IPS-15b (cell line): ENCODE measurements around the gene CCDC74B.
A peak's percentile ranks its signal among the peaks of the same experiment; 100 is the strongest.
"Not testable (repeated sequence)": the region's sequence is repeated elsewhere in the genome, so short reads cannot be mapped to it uniquely, and the experiment has no call there.

Experiments
- H3K27me3 ChIP-seq: one replicate; pipeline ENCODE4 v1.6.1; 2013; ENCODE audit warnings: low read length; ENCODE audit not compliant: control insufficient read depth, insufficient read depth
- H3K36me3 ChIP-seq: one replicate; pipeline ENCODE4 v1.6.1; 2013; ENCODE audit warnings: low read length; ENCODE audit not compliant: control insufficient read depth, insufficient read depth
- H3K4me1 ChIP-seq: one replicate; pipeline ENCODE4 v1.6.1; 2013; ENCODE audit warnings: mild to moderate bottlenecking, low read length; ENCODE audit not compliant: control insufficient read depth, insufficient read depth
- H3K4me3 ChIP-seq: one replicate; pipeline ENCODE4 v1.5.1; 2013; ENCODE audit warnings: low read depth, low read length
- H3K9ac ChIP-seq: one replicate; pipeline ENCODE4 v1.6.1; 2013; ENCODE audit warnings: low read depth, mild to moderate bottlenecking, low read length
- H3K9me3 ChIP-seq: one replicate; pipeline ENCODE4 v1.6.1; 2013; ENCODE audit warnings: mild to moderate bottlenecking, low read length; ENCODE audit not compliant: control insufficient read depth, insufficient read depth

Gene CCDC74B

GRCh38 chr2:130145006-130145414, at the start of gene CCDC74B:
Gene CCDC74B, minus strand, starts transcription at chr2:130145112. Its CDS starts 116 bp downstream, at chr2:130144996.
- not testable (repeated sequence) for H3K27me3 ChIP-seq, H3K36me3 ChIP-seq, H3K9me3 ChIP-seq, H3K9ac ChIP-seq, H3K4me1 ChIP-seq
- H3K4me3 ChIP-seq = peak within 1 kb of the TSS; percentile 26

GRCh38 chr2:130193824-130194223, 48.9 kb upstream of the CCDC74B start:
- H3K4me1 ChIP-seq, H3K36me3 ChIP-seq, H3K4me3 ChIP-seq, H3K9ac ChIP-seq, H3K27me3 ChIP-seq, H3K9me3 ChIP-seq: not testable (repeated sequence)

GRCh38 chr2:130192451-130192850, 47.5 kb upstream of the CCDC74B start:
- not testable (repeated sequence) for H3K4me1 ChIP-seq, H3K9ac ChIP-seq, H3K27me3 ChIP-seq, H3K9me3 ChIP-seq, H3K36me3 ChIP-seq, H3K4me3 ChIP-seq

GRCh38 chr2:130191319-130191718, 46.4 kb upstream of the CCDC74B start:
- not testable (repeated sequence) for H3K9me3 ChIP-seq, H3K36me3 ChIP-seq, H3K9ac ChIP-seq, H3K27me3 ChIP-seq, H3K4me1 ChIP-seq, H3K4me3 ChIP-seq

- H3K4me3 ChIP-seq = no peak overlapping the region
- no peaks in the 10 kb centered on the region for H3K27me3 ChIP-seq
- no peaks in the 10 kb centered on the region for H3K4me1 ChIP-seq
- no peak overlapping the region for H3K9ac ChIP-seq
- H3K9me3 ChIP-seq = no peaks in the 10 kb centered on the region
- no peaks in the 10 kb centered on the region for H3K36me3 ChIP-seq
These were observed 45.3 kb upstream of the CCDC74B start for GRCh38 chr2:130190237-130190636.

GRCh38 chr2:130188958-130189357, 44.0 kb upstream of the CCDC74B start:
- H3K4me3 ChIP-seq, H3K9ac ChIP-seq, H3K9me3 ChIP-seq, H3K36me3 ChIP-seq, H3K4me1 ChIP-seq, H3K27me3 ChIP-seq: not testable (repeated sequence)

- not testable (repeated sequence) for H3K27me3 ChIP-seq, H3K4me3 ChIP-seq, H3K9ac ChIP-seq, H3K36me3 ChIP-seq, H3K9me3 ChIP-seq, H3K4me1 ChIP-seq
These were observed 43.2 kb upstream of the CCDC74B start for GRCh38 chr2:130187859-130188792.

- Histone ChIP-seq H3K4me1 (no peaks in the 10 kb centered on the region), H3K36me3 (peaks cover 8% of the 10 kb centered on the region), H3K4me3 (no peak overlapping the region), H3K9ac (no peak overlapping the region), H3K9me3 (no peaks in the 10 kb centered on the region), H3K27me3 (no peaks in the 10 kb centered on the region)
These were observed 42.4 kb upstream of the CCDC74B start for GRCh38 chr2:130187268-130187667.

GRCh38 chr2:130186391-130186790, 41.5 kb upstream of the CCDC74B start:
- Histone ChIP-seq H3K36me3 (peaks cover 8% of the 10 kb centered on the region), H3K9ac (no peak overlapping the region), H3K27me3 (no peaks in the 10 kb centered on the region), H3K9me3 (no peaks in the 10 kb centered on the region), H3K4me3 (no peak overlapping the region), H3K4me1 (no peaks in the 10 kb centered on the region)

GRCh38 chr2:130185896-130186295, 41.0 kb upstream of the CCDC74B start:
- peaks cover 8% of the 10 kb centered on the region for H3K36me3 ChIP-seq
- H3K9me3 ChIP-seq = no peaks in the 10 kb centered on the region
- no peak overlapping the region for H3K4me3 ChIP-seq
- H3K4me1 ChIP-seq = no peaks in the 10 kb centered on the region
- no peak overlapping the region for H3K9ac ChIP-seq
- no peaks in the 10 kb centered on the region for H3K27me3 ChIP-seq

GRCh38 chr2:130185436-130185835, 40.5 kb upstream of the CCDC74B start:
- H3K4me3 ChIP-seq = no peak overlapping the region
- H3K4me1 ChIP-seq = no peaks in the 10 kb centered on the region
- H3K9ac ChIP-seq = no peak overlapping the region
- no peaks in the 10 kb centered on the region for H3K9me3 ChIP-seq
- H3K27me3 ChIP-seq = no peaks in the 10 kb centered on the region
- peaks cover 8% of the 10 kb centered on the region for H3K36me3 ChIP-seq

GRCh38 chr2:130183512-130184373, 38.8 kb upstream of the CCDC74B start:
- Histone ChIP-seq H3K4me1 (no peaks in the 10 kb centered on the region), H3K36me3 (peaks cover 8% of the 10 kb centered on the region), H3K9ac (no peak overlapping the region), H3K4me3 (peak overlapping the region; percentile 53), H3K27me3 (no peaks in the 10 kb centered on the region), H3K9me3 (no peaks in the 10 kb centered on the region)
